ENCODE results near the gene STAT4.

STAT4 gene

GRCh38 chr2:191014653-191015020 is 136.2 kb downstream of the STAT4 start:
- no peak for DNase-seq (ENCODE audit: low read depth)

- DNase-seq (ENCODE audit: low read depth), result peak; percentile 74
These were observed 136.7 kb downstream of the STAT4 start, which contains the start of gene STAT1 for GRCh38 chr2:191013932-191014652. TSS of gene STAT1 (minus strand) at chr2:191014171. CDS start at chr2:191010003, 4,168 bp downstream.

GRCh38 chr2:191013682-191013931 is 137.2 kb downstream of the STAT4 start:
- DNase-seq (ENCODE audit: low read depth), result peak; percentile 18

- DNase-seq (ENCODE audit: low read depth), result no peak
These were observed 137.7 kb downstream of the STAT4 start for GRCh38 chr2:191012845-191013681.

GRCh38 chr2:191012346-191012745 is 138.4 kb downstream of the STAT4 start:
- DNase-seq (ENCODE audit: low read depth), result no peak

- DNase-seq (ENCODE audit: low read depth), result no peak
These were observed 139.6 kb downstream of the STAT4 start for GRCh38 chr2:191010887-191011885.

GRCh38 chr2:191009541-191010374 is 141.0 kb downstream of the STAT4 start:
- no peak for DNase-seq (ENCODE audit: low read depth)

GRCh38 chr2:191008286-191008685 is 142.5 kb downstream of the STAT4 start:
- DNase-seq (ENCODE audit: low read depth), result no peak

- DNase-seq (ENCODE audit: low read depth), result no peak
These were observed 143.6 kb downstream of the STAT4 start for GRCh38 chr2:191006997-191007783.

GRCh38 chr2:191006297-191006696 is 144.5 kb downstream of the STAT4 start:
- no peak for DNase-seq (ENCODE audit: low read depth)

GRCh38 chr2:191003405-191004309 is 147.1 kb downstream of the STAT4 start:
- DNase-seq (ENCODE audit: low read depth), result no peak

- no peak for DNase-seq (ENCODE audit: low read depth)
These were observed 149.2 kb downstream of the STAT4 start for GRCh38 chr2:191001624-191002023.

- DNase-seq (ENCODE audit: low read depth), result no peak
These were observed 149.8 kb downstream of the STAT4 start for GRCh38 chr2:191001032-191001431.

GRCh38 chr2:190999949-191000665 is 150.7 kb downstream of the STAT4 start:
- no peak for DNase-seq (ENCODE audit: low read depth)

GRCh38 chr2:190999058-190999457 is 151.7 kb downstream of the STAT4 start:
- DNase-seq (ENCODE audit: low read depth), result no peak

- no peak for DNase-seq (ENCODE audit: low read depth)
These were observed 153.2 kb downstream of the STAT4 start for GRCh38 chr2:190997526-190998113.

GRCh38 chr2:190996947-190997346 is 153.8 kb downstream of the STAT4 start:
- DNase-seq (ENCODE audit: low read depth), result no peak

- no peak for DNase-seq (ENCODE audit: low read depth)
These were observed 154.4 kb downstream of the STAT4 start for GRCh38 chr2:190996338-190996946.
